Measurements from ENCODE around the gene VTI1A. TPM values are rescaled to one million over a fixed set of nuclear protein-coding genes. Genes with fewer than 3 reads are reported as not detected.

Gene VTI1A
- total and polyA plus RNA-seq, 2 of the 4 experiments (the other 2 are of a cell fraction), result 9.7 to 24.9 TPM

- Histone ChIP-seq H4K8ac (ENCODE audit: low read depth in 2 of 2, low read length in 2 of 2) (no peak overlapping the region), H4K20me1 (ENCODE audit: insufficient read depth, low read length) (no peaks in the 10 kb centered on the region), H3K18ac (ENCODE audit: low read depth, low read length) (no peak overlapping the region), H3K23ac (ENCODE audit: low read depth, low read length) (no peak overlapping the region), H2BK120ac (ENCODE audit: low read depth, low read length) (no peak overlapping the region), H4K91ac (ENCODE audit: insufficient read depth, low read depth, low read length) (no peak overlapping the region), H3K36me3 (ENCODE audit: control insufficient read depth, insufficient read depth, low read length) (no peaks in the 10 kb centered on the region), H2AK5ac (ENCODE audit: low read depth, low read length) (no peak overlapping the region), H3K4ac (ENCODE audit: low read depth, low read length) (no peak overlapping the region), H3K27me3 (ENCODE audit: control insufficient read depth, insufficient read depth, low read length) (no peaks in the 10 kb centered on the region), H2BK20ac (ENCODE audit: low read depth, low read length) (no peak overlapping the region), H2AK9ac (replicated peaks; ENCODE audit: low read depth, low read length, poor library complexity) (no peak overlapping the region), H2AFZ (replicated peaks; ENCODE audit: low read length, poor library complexity) (no peak overlapping the region), H2BK5ac (ENCODE audit: low read depth, low read length, poor library complexity, severe bottlenecking) (no peak overlapping the region), H3K4me1 (ENCODE audit: control insufficient read depth, insufficient read depth, low read length) (no peaks in the 10 kb centered on the region; the same call in 1 of the 2 replicates), H3K56ac (ENCODE audit: extremely low read depth, insufficient read depth, low read length) (no peak overlapping the region), H3K9me1 (ENCODE audit: insufficient read depth, low read length) (peaks cover 2% of the 10 kb centered on the region; the same call in 1 of the 2 replicates), H3K9me3 (ENCODE audit: control insufficient read depth, insufficient read depth, low read length) (no peaks in the 10 kb centered on the region), H3K4me2 (ENCODE audit: low read depth, low read length) (no peak overlapping the region), H3K14ac (replicated peaks; ENCODE audit: low read depth, low read length) (no peak overlapping the region), H3K4me3 (ENCODE audit: insufficient read depth, low read depth, low read length) (no peak overlapping the region), H3K79me1 (ENCODE audit: low read depth in 1 of 2, low read length in 2 of 2) (no peaks in the 10 kb centered on the region), H2BK15ac (ENCODE audit: low read depth, low read length) (no peak overlapping the region), H3K27ac (ENCODE audit: insufficient read depth, low read length) (no peak overlapping the region), H3K9ac (ENCODE audit: low read depth, low read length) (no peak overlapping the region), H4K5ac (ENCODE audit: low read depth, low read length) (no peak overlapping the region)
- POLR2A ChIA-PET (ENCODE audit: unreplicated experiment), result no interaction called here
- no peak for ATAC-seq (ENCODE audit: low read depth)
- CTCF ChIA-PET, result no interaction called here
- in situ Hi-C loops (cut with MboI; ENCODE audit: low sequenced_read_pairs), result no loop called here
- intact Hi-C loops (cut with micrococcal nuclease), result no loop called here
- 95% methylated on average over 3 of the region's 3 CpGs; no CpG with 5 or more reads in 1 of the 2 experiments for WGBS, 2 experiments (ENCODE audit: extremely low coverage in 2 of 2, insufficient read length in 1 of 2)
- BruUV-seq (replicated peaks), result no TSS peak
- dilution Hi-C loops (cut with HindIII; ENCODE audit: low sequenced_read_pairs, unreplicated experiment), result no loop called here
- DNase-seq, result no peak
- TF ChIP-seq MAZ (IDR thresholded peaks at IDR 0.05; ENCODE audit: borderline replicate concordance, low read depth, low read length) (no peak), CEBPB (IDR thresholded peaks at IDR 0.05; ENCODE audit: low read depth, low read length) (no peak), RFX5 (IDR thresholded peaks at IDR 0.05; ENCODE audit: low read depth, low read length) (no peak), RAD21 (IDR thresholded peaks at IDR 0.05; ENCODE audit: low read length) (no peak), USF2 (IDR thresholded peaks at IDR 0.05; ENCODE audit: low read depth, low read length) (no peak), MXI1 (IDR thresholded peaks at IDR 0.05; ENCODE audit: borderline replicate concordance, low read depth, low read length) (no peak), ELK1 (IDR thresholded peaks at IDR 0.05; ENCODE audit: borderline replicate concordance, low read depth, low read length) (no peak), BHLHE40 (IDR thresholded peaks at IDR 0.05; ENCODE audit: low read depth, low read length) (no peak), RCOR1 (IDR thresholded peaks at IDR 0.05; ENCODE audit: insufficient replicate concordance, low read length) (no peak), NFE2L2 (IDR thresholded peaks at IDR 0.05; ENCODE audit: low read depth, low read length) (no peak), FOS (IDR thresholded peaks at IDR 0.05; ENCODE audit: low read depth, low read length) (no peak), POLR2A (IDR thresholded peaks at IDR 0.05; ENCODE audit: low read depth, low read length) (no peak), MAFK (IDR thresholded peaks at IDR 0.05; ENCODE audit: low read depth, low read length) (no peak)
Measured at GRCh38 chr10:112773783-112774182, 326.8 kb downstream of the VTI1A start.

All from IMR-90 (cell line).